ENCODE measurements around the gene MIEF2. TPM values are rescaled to one million over a fixed set of nuclear protein-coding genes. Genes with fewer than 3 reads are reported as not detected.
A peak's percentile ranks its signal among the peaks of the same experiment; 100 is the strongest.

MIEF2 gene
- polyA plus RNA-seq, 2 of the 4 experiments (the other 2 are of a cell fraction) = 3.7 to 8.5 TPM

DNA sequence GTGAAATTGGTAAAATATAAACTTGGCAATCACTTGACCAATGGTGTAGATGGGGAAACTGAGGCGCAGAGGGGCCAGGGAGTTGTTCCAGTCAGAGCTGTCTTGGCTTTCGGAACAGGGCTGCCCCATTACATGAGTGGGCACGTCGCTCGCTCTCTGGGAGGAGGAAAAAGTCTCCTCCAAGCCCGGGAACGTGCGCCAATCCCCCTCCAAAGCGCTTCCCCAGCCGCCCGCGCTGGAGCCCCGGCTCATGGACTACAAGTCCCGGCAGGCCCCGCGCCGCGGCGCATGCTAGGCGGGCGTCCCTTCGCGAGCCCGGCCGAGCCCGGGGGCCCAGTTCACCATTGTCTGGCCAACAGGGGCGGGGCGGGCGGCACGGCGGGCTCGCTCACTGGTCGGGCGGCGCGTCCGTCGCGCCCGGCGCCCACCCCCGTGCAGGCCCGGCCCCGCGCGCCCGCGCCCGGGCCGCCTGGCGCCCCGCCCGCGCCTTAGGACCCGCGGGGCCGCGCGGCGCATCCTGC, 35.3 kb upstream of the MIEF2 start, which contains the start of gene LLGL1:
TSS of gene LLGL1 (plus strand) at position 515 of the 521 bp plus-strand sequence. CDS start 48 bp downstream, outside the sequence.
- ChIA-PET POLR2A (no interaction called here), CTCF (interaction anchor here (1.1 kb wide), 2 partner anchors 27 to 36 kb away, joined by 3 to 4 read pairs; no protein-coding TSS in a partner anchor)
- peak within 1 kb of the TSS; percentile 85 to 96 for H3K27ac ChIP-seq
- H3K4me3 ChIP-seq = peak within 1 kb of the TSS; percentile 79
- peak; percentile 96 to 99 for DNase-seq (ENCODE audit: low read depth in 1 of 2, low spot score in 1 of 2)
- no peak for FAIRE-seq
- no peaks in the 10 kb centered on the region for H3K9me3 ChIP-seq
- H3K4me2 ChIP-seq = peak within 1 kb of the TSS; percentile 95
- ATAC-seq = peak; percentile 90 to 97
- TF ChIP-seq CBX2 (IDR thresholded peaks at IDR 0.05; ENCODE audit: borderline replicate concordance, low read depth) = no peak
- TF ChIP-seq PHF8 (IDR thresholded peaks at IDR 0.05; ENCODE audit: borderline replicate concordance, low read depth) = no peak
- no peak for TF ChIP-seq MAFK (IDR thresholded peaks at IDR 0.05; ENCODE audit: partially characterized antibody)
- no peak for TF ChIP-seq FOSB (CRISPR knock-in tag; IDR thresholded peaks at IDR 0.05)
- TF ChIP-seq, protein P1, sequence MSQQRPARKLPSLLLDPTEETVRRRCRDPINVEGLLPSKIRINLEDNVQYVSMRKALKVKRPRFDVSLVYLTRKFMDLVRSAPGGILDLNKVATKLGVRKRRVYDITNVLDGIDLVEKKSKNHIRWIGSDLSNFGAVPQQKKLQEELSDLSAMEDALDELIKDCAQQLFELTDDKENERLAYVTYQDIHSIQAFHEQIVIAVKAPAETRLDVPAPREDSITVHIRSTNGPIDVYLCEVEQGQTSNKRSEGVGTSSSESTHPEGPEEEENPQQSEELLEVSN (IDR thresholded peaks at IDR 0.05; ENCODE audit: borderline replicate concordance, low read depth) = peak; percentile 50; the same call in 1 of the 2 replicates
- TF ChIP-seq RAD21 (conservative IDR thresholded peaks at IDR 0.05 in 1 of 2, IDR thresholded peaks at IDR 0.05 in 1 of 2) = no peak
- TF ChIP-seq, protein P2, sequence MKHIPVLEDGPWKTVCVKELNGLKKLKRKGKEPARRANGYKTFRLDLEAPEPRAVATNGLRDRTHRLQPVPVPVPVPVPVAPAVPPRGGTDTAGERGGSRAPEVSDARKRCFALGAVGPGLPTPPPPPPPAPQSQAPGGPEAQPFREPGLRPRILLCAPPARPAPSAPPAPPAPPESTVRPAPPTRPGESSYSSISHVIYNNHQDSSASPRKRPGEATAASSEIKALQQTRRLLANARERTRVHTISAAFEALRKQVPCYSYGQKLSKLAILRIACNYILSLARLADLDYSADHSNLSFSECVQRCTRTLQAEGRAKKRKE (CRISPR knock-in tag; IDR thresholded peaks at IDR 0.05; ENCODE audit: low read depth) = no peak
- TF ChIP-seq, protein P3, sequence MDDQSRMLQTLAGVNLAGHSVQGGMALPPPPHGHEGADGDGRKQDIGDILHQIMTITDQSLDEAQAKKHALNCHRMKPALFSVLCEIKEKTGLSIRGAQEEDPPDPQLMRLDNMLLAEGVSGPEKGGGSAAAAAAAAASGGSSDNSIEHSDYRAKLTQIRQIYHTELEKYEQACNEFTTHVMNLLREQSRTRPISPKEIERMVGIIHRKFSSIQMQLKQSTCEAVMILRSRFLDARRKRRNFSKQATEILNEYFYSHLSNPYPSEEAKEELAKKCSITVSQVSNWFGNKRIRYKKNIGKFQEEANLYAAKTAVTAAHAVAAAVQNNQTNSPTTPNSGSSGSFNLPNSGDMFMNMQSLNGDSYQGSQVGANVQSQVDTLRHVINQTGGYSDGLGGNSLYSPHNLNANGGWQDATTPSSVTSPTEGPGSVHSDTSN (IDR thresholded peaks at IDR 0.05) = peak; percentile 90
- WGBS (ENCODE audit: missing lambda C conversion rate) = 4% methylated on average over 26 of the region's 60 CpGs
- H3K4me1 ChIP-seq = peaks cover 17% of the 10 kb centered on the region

DNA sequence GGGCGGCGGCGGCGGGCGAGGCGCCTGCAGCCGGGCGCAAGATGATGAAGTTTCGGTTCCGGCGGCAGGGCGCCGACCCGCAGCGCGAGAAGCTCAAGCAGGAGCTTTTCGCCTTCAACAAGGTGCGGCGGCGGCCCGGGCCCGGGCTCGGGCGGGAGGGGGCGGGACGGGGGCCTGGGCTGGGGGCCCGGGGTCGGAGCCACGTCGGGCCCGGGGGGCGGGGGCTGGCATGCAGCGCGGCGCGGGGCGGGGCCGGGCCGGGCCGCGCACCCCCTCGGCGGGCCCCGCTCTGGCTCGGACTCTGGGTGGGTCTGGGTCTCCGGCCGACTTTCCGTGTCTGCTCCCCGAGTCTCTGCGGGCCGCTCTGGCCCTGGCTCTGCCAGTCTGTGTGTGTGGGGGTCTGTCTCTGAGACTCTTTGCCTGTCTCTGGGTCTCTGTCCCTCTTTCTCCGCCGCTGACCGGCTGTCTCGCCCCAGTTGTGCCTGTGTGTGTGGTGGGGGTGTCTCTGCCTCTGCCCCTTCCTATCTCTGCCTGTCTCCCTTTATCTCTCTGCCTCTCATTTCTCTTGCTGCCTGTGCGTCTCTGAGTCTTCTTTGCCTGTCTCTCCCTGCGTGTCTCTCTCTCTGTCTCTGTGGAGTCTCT, 34.7 kb upstream of the MIEF2 start:
- CTCF ChIA-PET = interaction anchor here (0.8 to 1.1 kb wide), 2 partner anchors 11 to 27 kb away, joined by 3 to 4 read pairs; no protein-coding TSS in a partner anchor
- POLR2A ChIA-PET = no interaction called here
- FAIRE-seq = no peak

DNA sequence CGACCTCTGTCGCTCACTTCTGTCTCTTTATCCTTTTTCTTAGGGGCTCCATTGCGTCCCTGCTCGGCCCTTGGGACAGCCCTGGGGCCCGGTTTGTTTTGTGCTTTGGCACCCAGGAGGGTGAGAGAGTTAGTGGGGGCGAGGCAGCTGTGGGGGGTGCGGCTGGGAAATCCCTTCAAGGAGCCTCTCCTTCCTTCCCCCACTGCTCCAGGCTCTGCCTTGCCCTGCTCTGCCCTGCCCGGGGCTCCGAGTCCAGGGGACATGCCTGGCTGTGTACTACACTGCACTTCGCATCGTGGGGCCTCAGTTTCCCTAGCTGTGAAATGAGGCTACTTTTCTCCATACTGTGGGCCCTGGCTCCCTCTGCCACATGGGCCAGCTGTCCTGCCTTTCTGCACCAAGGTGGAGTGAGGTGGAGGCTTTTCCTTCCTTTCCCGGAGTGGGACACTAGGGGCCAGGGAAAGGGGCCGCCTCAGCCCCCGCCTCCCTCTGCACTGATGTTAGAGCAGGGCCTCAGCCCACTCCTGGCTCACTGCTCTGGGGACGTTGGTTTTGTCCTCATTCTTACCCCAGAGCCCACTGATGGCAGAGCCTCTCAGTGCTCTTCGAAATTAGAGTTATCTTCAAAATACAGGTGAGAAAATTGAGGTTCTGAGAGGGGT, 34.0 kb upstream of the MIEF2 start:
- FAIRE-seq (no peak), ATAC-seq (peak in 1 of 2 experiments; percentile 5; a peak in 3 of 6 replicates)
- H3K27ac ChIP-seq = peak overlapping the region; percentile 85 to 96
- no peak for TF ChIP-seq HOXB13 (CRISPR knock-in tag; IDR thresholded peaks at IDR 0.05; ENCODE audit: low read depth)
- no peak for TF ChIP-seq EHF (CRISPR knock-in tag; IDR thresholded peaks at IDR 0.05)
- TF ChIP-seq CEBPB (IDR thresholded peaks at IDR 0.05) = no peak
- TF ChIP-seq SMC3 (IDR thresholded peaks at IDR 0.05) = no peak
- TF ChIP-seq RNF2 (IDR thresholded peaks at IDR 0.05; ENCODE audit: borderline replicate concordance, low read depth) = no peak
- TF ChIP-seq POLR2AphosphoS2 (conservative IDR thresholded peaks at IDR 0.05; ENCODE audit: low read length) = no peak
- TF ChIP-seq NFE2L2 (conservative IDR thresholded peaks at IDR 0.05; ENCODE audit: low read length) = no peak
- no peak for TF ChIP-seq SREBF2 (IDR thresholded peaks at IDR 0.05)
- TF ChIP-seq, protein P4, sequence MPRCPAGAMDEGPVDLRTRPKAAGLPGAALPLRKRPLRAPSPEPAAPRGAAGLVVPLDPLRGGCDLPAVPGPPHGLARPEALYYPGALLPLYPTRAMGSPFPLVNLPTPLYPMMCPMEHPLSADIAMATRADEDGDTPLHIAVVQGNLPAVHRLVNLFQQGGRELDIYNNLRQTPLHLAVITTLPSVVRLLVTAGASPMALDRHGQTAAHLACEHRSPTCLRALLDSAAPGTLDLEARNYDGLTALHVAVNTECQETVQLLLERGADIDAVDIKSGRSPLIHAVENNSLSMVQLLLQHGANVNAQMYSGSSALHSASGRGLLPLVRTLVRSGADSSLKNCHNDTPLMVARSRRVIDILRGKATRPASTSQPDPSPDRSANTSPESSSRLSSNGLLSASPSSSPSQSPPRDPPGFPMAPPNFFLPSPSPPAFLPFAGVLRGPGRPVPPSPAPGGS (IDR thresholded peaks at IDR 0.05) = no peak
- TF ChIP-seq, protein P5, sequence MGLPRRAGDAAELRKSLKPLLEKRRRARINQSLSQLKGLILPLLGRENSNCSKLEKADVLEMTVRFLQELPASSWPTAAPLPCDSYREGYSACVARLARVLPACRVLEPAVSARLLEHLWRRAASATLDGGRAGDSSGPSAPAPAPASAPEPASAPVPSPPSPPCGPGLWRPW (IDR thresholded peaks at IDR 0.05) = no peak
- TF ChIP-seq POLR2A (IDR thresholded peaks at IDR 0.05; ENCODE audit: low read length) = no peak
- TF ChIP-seq EHMT2 (IDR thresholded peaks at IDR 0.05; ENCODE audit: low read depth) = no peak

More for the DNA sequence above, 34.7 kb upstream of the MIEF2 start:
- H3K4me2 ChIP-seq = peak overlapping the region; percentile 95
- H3K4me1 ChIP-seq = peaks cover 17% of the 10 kb centered on the region
- peak overlapping the region; percentile 85 to 96 for H3K27ac ChIP-seq
- H3K9me3 ChIP-seq = no peaks in the 10 kb centered on the region
- DNase-seq (ENCODE audit: low read depth in 1 of 2, low spot score in 1 of 2) = no peak
- WGBS (ENCODE audit: missing lambda C conversion rate) = 7% methylated on average over 14 of the region's 57 CpGs
- H3K4me3 ChIP-seq = peak overlapping the region; percentile 79
- ATAC-seq = peak; percentile 9 to 40
- no peak for TF ChIP-seq KDM5A (IDR thresholded peaks at IDR 0.05)
- TF ChIP-seq JUN (IDR thresholded peaks at IDR 0.05) = 0 out of 5 replicates have a peak, but pooled peaks of 1 of the 2 experiments have one; percentile 37
- TF ChIP-seq POLR2A (IDR thresholded peaks at IDR 0.05; ENCODE audit: low read length) = peak; percentile 56
- TF ChIP-seq, protein P4 (IDR thresholded peaks at IDR 0.05) = 0 out of 3 replicates have a peak, but pooled peaks have one; percentile 30
- TF ChIP-seq TFCP2L1 (CRISPR knock-in tag; IDR thresholded peaks at IDR 0.05) = 0 out of 2 replicates have a peak, but pooled peaks have one; percentile 52

More for the DNA sequence above, 34.0 kb upstream of the MIEF2 start:
- DNase-seq (ENCODE audit: low read depth in 1 of 2, low spot score in 1 of 2) = no peak
- peak overlapping the region; percentile 95 for H3K4me2 ChIP-seq
- CTCF ChIA-PET = interaction anchor here (0.8 to 1.2 kb wide), 2 partner anchors 9 to 10 kb away, joined by 4 to 8 read pairs; no protein-coding TSS in a partner anchor
- H3K9me3 ChIP-seq = no peaks in the 10 kb centered on the region
- WGBS (ENCODE audit: missing lambda C conversion rate) = 53% methylated on average over 14 of the region's 16 CpGs
- POLR2A ChIA-PET = no interaction called here
- H3K4me1 ChIP-seq = peaks cover 11% of the 10 kb centered on the region
- H3K4me3 ChIP-seq = peak overlapping the region; percentile 79

All from A549 (cell line).